OCI-LY7 (cell line): ENCODE data around the gene E2F2. TPM values are rescaled to one million over a fixed set of nuclear protein-coding genes. Genes with fewer than 3 reads are reported as not detected.
A peak's percentile ranks its signal among the peaks of the same experiment; 100 is the strongest.

Experiments
- BruUV-seq: library from RNA; stranded (reverse); fragments of 400-500 nt; replicated peaks from 2 replicates; lab custom pipeline; 2021; lab: Mats Ljungman, UMichigan
- CTCF ChIA-PET: fragments of 300-600 bp; sonication (Branson Sonifier 250); formaldehyde crosslinking; loops from one replicate; lab custom pipeline; 2022; ENCODE audit warnings: antibody characterized with exemption; ENCODE audit not compliant: unreplicated experiment; lab: Charles Lee
- POLR2A ChIA-PET: fragments of 300-600 bp; sonication (Branson Sonifier 250); formaldehyde crosslinking; loops from one replicate; lab custom pipeline; 2022; ENCODE audit warnings: antibody characterized with exemption; lab: Charles Lee
- DNase-seq: peaks from one replicate; pipeline ENCODE4 v3.0.0-alpha.2; 2015; ENCODE audit warnings: low spot score
- H2AFZ ChIP-seq: fragments of 200-600 bp; sonication (generic), shearing (Covaris generic); 2 replicates; pipeline ENCODE4 v1.6.1; 2014; ENCODE audit warnings: mild to moderate bottlenecking, antibody characterized with exemption, low read length, moderate library complexity
- H3K27ac ChIP-seq: fragments of 200-600 bp; sonication (generic); 2 replicates; pipeline ENCODE4 v1.5.1; 2014; ENCODE audit warnings: mixed run types, low read depth, mild to moderate bottlenecking, moderate library complexity, low read length, inconsistent platforms; ENCODE audit not compliant: poor library complexity, severe bottlenecking
- H3K36me3 ChIP-seq: fragments of 200-600 bp; sonication (generic); 2 replicates; pipeline ENCODE4 v1.6.1; 2014; ENCODE audit warnings: mild to moderate bottlenecking, antibody characterized with exemption, low read length, moderate library complexity, mixed read lengths; ENCODE audit not compliant: insufficient read depth
- H3K4me1 ChIP-seq: fragments of 200-600 bp; sonication (generic); 2 replicates; pipeline ENCODE4 v1.5.1; 2014; ENCODE audit warnings: mild to moderate bottlenecking, low read length; ENCODE audit not compliant: insufficient read depth, poor library complexity, severe bottlenecking
- H3K4me2 ChIP-seq: fragments of 200-600 bp; sonication (generic); 2 replicates; pipeline ENCODE4 v1.6.1; 2014; ENCODE audit warnings: mild to moderate bottlenecking, low read length
- H3K4me3 ChIP-seq: fragments of 200-600 bp; sonication (generic); 2 replicates; pipeline ENCODE4 v1.5.1; 2014; ENCODE audit warnings: mild to moderate bottlenecking, low read depth, low read length; ENCODE audit not compliant: poor library complexity, severe bottlenecking
- H3K79me2 ChIP-seq: fragments of 200-600 bp; sonication (generic); 2 replicates; pipeline ENCODE4 v1.6.1; 2016; ENCODE audit warnings: low read depth, mild to moderate bottlenecking, low read length, moderate library complexity, mixed read lengths; ENCODE audit not compliant: insufficient read depth
- H3K9me2 ChIP-seq: fragments of 200-600 bp; sonication (generic); 2 replicates; pipeline ENCODE4 v1.6.1; 2016; ENCODE audit warnings: mild to moderate bottlenecking, low read length, mixed read lengths; ENCODE audit not compliant: insufficient read depth
- H3K9me3 ChIP-seq: fragments of 200-600 bp; sonication (generic); 2 replicates; pipeline ENCODE4 v1.6.1; 2014; ENCODE audit warnings: mild to moderate bottlenecking, mixed run types, low read length, mixed read lengths
- H4K20me1 ChIP-seq: fragments of 200-600 bp; sonication (generic); 2 replicates; pipeline ENCODE4 v1.6.1; 2014; ENCODE audit warnings: mild to moderate bottlenecking, antibody characterized with exemption, low read length, moderate library complexity, mixed read lengths; ENCODE audit not compliant: insufficient read depth
- EZH2phosphoT487 ChIP-seq: fragments of 200-600 bp; sonication (generic); IDR thresholded peaks from 2 replicates; pipeline ENCODE4 v1.6.1; 2018; ENCODE audit warnings: low read depth, borderline replicate concordance, mild to moderate bottlenecking, mixed run types, antibody characterized with exemption, low read length, moderate library complexity, mixed read lengths
- intact Hi-C: fragments of 100-400 bp; cut with micrococcal nuclease; formaldehyde crosslinking; loops from one replicate; pipeline ENCODE4 v1.10.0; 2022; ENCODE audit not compliant: unreplicated experiment
- total RNA-seq, 2 experiments: library from RNA; depleted of rRNA in 1 of 2; stranded (reverse); fragments of >200 nt in 1 of 2; shearing (Covaris generic) in 1 of 2; gene quantifications; 2 replicates each; pipeline ENCODE4 v1.2.3, GENCODE V29; 2014 to 2022
- TF ChIP-seq, protein P1 (sequence below): fragments of 200-600 bp; sonication (generic); conservative IDR thresholded peaks from 2 replicates; pipeline ENCODE4 v1.5.1; 2014; ENCODE audit warnings: mild to moderate bottlenecking, antibody characterized with exemption, low read length, moderate library complexity, mixed read lengths

Gene E2F2
- total RNA-seq, 2 experiments from 2014 or later: 203 to 212 TPM

- TF ChIP-seq, protein P1, sequence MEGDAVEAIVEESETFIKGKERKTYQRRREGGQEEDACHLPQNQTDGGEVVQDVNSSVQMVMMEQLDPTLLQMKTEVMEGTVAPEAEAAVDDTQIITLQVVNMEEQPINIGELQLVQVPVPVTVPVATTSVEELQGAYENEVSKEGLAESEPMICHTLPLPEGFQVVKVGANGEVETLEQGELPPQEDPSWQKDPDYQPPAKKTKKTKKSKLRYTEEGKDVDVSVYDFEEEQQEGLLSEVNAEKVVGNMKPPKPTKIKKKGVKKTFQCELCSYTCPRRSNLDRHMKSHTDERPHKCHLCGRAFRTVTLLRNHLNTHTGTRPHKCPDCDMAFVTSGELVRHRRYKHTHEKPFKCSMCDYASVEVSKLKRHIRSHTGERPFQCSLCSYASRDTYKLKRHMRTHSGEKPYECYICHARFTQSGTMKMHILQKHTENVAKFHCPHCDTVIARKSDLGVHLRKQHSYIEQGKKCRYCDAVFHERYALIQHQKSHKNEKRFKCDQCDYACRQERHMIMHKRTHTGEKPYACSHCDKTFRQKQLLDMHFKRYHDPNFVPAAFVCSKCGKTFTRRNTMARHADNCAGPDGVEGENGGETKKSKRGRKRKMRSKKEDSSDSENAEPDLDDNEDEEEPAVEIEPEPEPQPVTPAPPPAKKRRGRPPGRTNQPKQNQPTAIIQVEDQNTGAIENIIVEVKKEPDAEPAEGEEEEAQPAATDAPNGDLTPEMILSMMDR: no peak; the same call in 1 of the 2 replicates
- TF ChIP-seq EZH2phosphoT487: no peak
- ChIA-PET POLR2A (interaction anchor here (0.6 to 6.3 kb wide), 19 partner anchors 10 to 1289 kb away, joined by 3 to 35 read pairs (median 6); no protein-coding TSS in a partner anchor), CTCF (interaction anchor here (0.6 to 1.7 kb wide), 2 partner anchors 9 to 20 kb away, joined by 5 read pairs; no protein-coding TSS in a partner anchor)
- H4K20me1 ChIP-seq: 0 out of 2 replicates have a peak, but pooled peaks cover 4% of the 10 kb centered on the region
- H2AFZ ChIP-seq: no peak overlapping the region
- peak; percentile 74 for DNase-seq
- H3K36me3 ChIP-seq: peaks cover 55% of the 10 kb centered on the region
- peak overlapping the region; percentile 90 for H3K4me2 ChIP-seq
- no TSS peak for BruUV-seq
- H3K9me2 ChIP-seq: no peaks in the 10 kb centered on the region
- H3K4me3 ChIP-seq: peak overlapping the region; percentile 84
- intact Hi-C loops: no loop called here
- peaks cover 70% of the 10 kb centered on the region for H3K79me2 ChIP-seq
- peaks cover 66% of the 10 kb centered on the region for H3K4me1 ChIP-seq
- no peaks in the 10 kb centered on the region for H3K9me3 ChIP-seq
- peak overlapping the region; percentile 98 for H3K27ac ChIP-seq
Observed at GRCh38 chr1:23530087-23530746, 816 bp downstream of the E2F2 start.

- CTCF ChIA-PET: interaction anchor here (0.5 to 1.7 kb wide), 9 partner anchors 10 to 170 kb away, joined by 3 to 7 read pairs (median 3); no protein-coding TSS in a partner anchor
- DNase-seq: peak; percentile 61
- Histone ChIP-seq H4K20me1 (peaks cover 5% of the 10 kb centered on the region; the same call in 1 of the 2 replicates), H3K9me2 (no peaks in the 10 kb centered on the region), H3K36me3 (peaks cover 63% of the 10 kb centered on the region), H3K4me2 (peak overlapping the region; percentile 90), H3K4me3 (peak overlapping the region; percentile 84), H3K4me1 (peaks cover 68% of the 10 kb centered on the region), H2AFZ (no peak overlapping the region), H3K27ac (peak overlapping the region; percentile 98), H3K9me3 (no peaks in the 10 kb centered on the region), H3K79me2 (peaks cover 78% of the 10 kb centered on the region)
- no peak for TF ChIP-seq EZH2phosphoT487
- TF ChIP-seq, protein P1: no peak
- BruUV-seq: TSS peak; percentile 58
- intact Hi-C loops: loop anchor here (5.0 to 10.0 kb wide), 4 partner anchors 187 to 1213 kb away; partner anchors contain the start of gene HNRNPR
- POLR2A ChIA-PET: interaction anchor here (0.6 to 6.3 kb wide), 30 partner anchors 10 to 430 kb away, joined by 3 to 35 read pairs (median 5); partner anchors contain the start of genes HNRNPR and ID3
Observed at GRCh38 chr1:23529146-23530086, 1.6 kb downstream of the E2F2 start.
